ENCODE data around the gene NOXA1. TPM values are rescaled to one million over a fixed set of nuclear protein-coding genes. Genes with fewer than 3 reads are reported as not detected.

The NOXA1 gene
- total and polyA plus RNA-seq, 3 donors from 2014 or later, result 2.5 to 8.0 (median 4.6) TPM

- no peak for DNase-seq
- H3K27me3 ChIP-seq, result no peaks in the 10 kb centered on the region
- no peaks in the 10 kb centered on the region for H3K9me3 ChIP-seq
- TF ChIP-seq POLR2A (IDR thresholded peaks at IDR 0.05) (no peak), CTCF (IDR thresholded peaks at IDR 0.05) (no peak)
- H3K4me1 ChIP-seq, result peaks cover 7% of the 10 kb centered on the region
- H3K27ac ChIP-seq, result no peak overlapping the region
- H3K36me3 ChIP-seq (ENCODE audit: low read depth, missing control alignments), result no peaks in the 10 kb centered on the region
- WGBS, 2 donors, result 75 to 78% methylated on average over 9 to 18 of the region's 18 CpGs
- intact Hi-C loops (cut with DNase I; ENCODE audit: low total_unique reads), result no loop called here
- H3K4me3 ChIP-seq, result no peak overlapping the region
Observed at GRCh38 chr9:137439158-137439714, 16.0 kb downstream of the NOXA1 start.

GRCh38 chr9:137441289-137441934 lies 18.2 kb downstream of the NOXA1 start, which contains the start of gene ENTPD8:
Gene ENTPD8, minus strand, starts transcription at chr9:137441357. Its CDS starts 3,072 bp downstream, at chr9:137438285.
- H3K27ac ChIP-seq, result no peak within 1 kb of the TSS
- H3K4me1 ChIP-seq, result no peaks in the 10 kb centered on the region
- H3K9me3 ChIP-seq, result no peaks in the 10 kb centered on the region
- WGBS, 2 donors, result 0 to 1% methylated on average over 1 to 28 of the region's 62 CpGs
- intact Hi-C loops (cut with DNase I; ENCODE audit: low total_unique reads), result no loop called here
- no peak for DNase-seq
- H3K27me3 ChIP-seq, result no peaks in the 10 kb centered on the region
- H3K36me3 ChIP-seq (ENCODE audit: low read depth, missing control alignments), result no peaks in the 10 kb centered on the region
- TF ChIP-seq POLR2A (IDR thresholded peaks at IDR 0.05), result no peak
- peak within 1 kb of the TSS; percentile 22 to 60 for H3K4me3 ChIP-seq

GRCh38 chr9:137441935-137442321 lies 18.7 kb downstream of the NOXA1 start:
- 12 to 20% methylated on average over 7 of the region's 7 CpGs for WGBS, 2 donors
- intact Hi-C loops (cut with DNase I; ENCODE audit: low total_unique reads), result no loop called here
- H3K4me3 ChIP-seq, result peak overlapping the region; percentile 22 to 60

GRCh38 chr9:137444106-137444790 lies 21.1 kb downstream of the NOXA1 start:
- TF ChIP-seq CTCF (IDR thresholded peaks at IDR 0.05), result no peak
- no peak for TF ChIP-seq POLR2A (IDR thresholded peaks at IDR 0.05)
- intact Hi-C loops (cut with DNase I; ENCODE audit: low total_unique reads), result no loop called here
- Histone ChIP-seq H3K36me3 (ENCODE audit: low read depth, missing control alignments) (no peaks in the 10 kb centered on the region), H3K9me3 (no peaks in the 10 kb centered on the region), H3K27ac (no peak overlapping the region), H3K4me3 (no peak overlapping the region), H3K27me3 (no peaks in the 10 kb centered on the region), H3K4me1 (no peaks in the 10 kb centered on the region)
- no peak for DNase-seq
- 88 to 89% methylated on average over 14 of the region's 14 CpGs for WGBS, 2 donors

More at GRCh38 chr9:137441935-137442321, 18.7 kb downstream of the NOXA1 start:
- no peaks in the 10 kb centered on the region for H3K4me1 ChIP-seq
- H3K9me3 ChIP-seq, result no peaks in the 10 kb centered on the region
- no peak overlapping the region for H3K27ac ChIP-seq
- no peaks in the 10 kb centered on the region for H3K36me3 ChIP-seq (ENCODE audit: low read depth, missing control alignments)
- no peak for TF ChIP-seq POLR2A (IDR thresholded peaks at IDR 0.05)
- TF ChIP-seq CTCF (IDR thresholded peaks at IDR 0.05), result no peak
- no peaks in the 10 kb centered on the region for H3K27me3 ChIP-seq
- no peak for DNase-seq

GRCh38 chr9:137445275-137445807 lies 22.1 kb downstream of the NOXA1 start:
- intact Hi-C loops (cut with DNase I; ENCODE audit: low total_unique reads), result no loop called here

More at GRCh38 chr9:137445275-137445807, 22.1 kb downstream of the NOXA1 start:
- Histone ChIP-seq H3K4me1 (no peaks in the 10 kb centered on the region), H3K4me3 (no peak overlapping the region), H3K27ac (no peak overlapping the region), H3K36me3 (ENCODE audit: low read depth, missing control alignments) (no peaks in the 10 kb centered on the region), H3K27me3 (no peaks in the 10 kb centered on the region), H3K9me3 (no peaks in the 10 kb centered on the region)
- 37 to 41% methylated on average over 14 of the region's 14 CpGs for WGBS, 2 donors
- TF ChIP-seq POLR2A (IDR thresholded peaks at IDR 0.05) (no peak), CTCF (IDR thresholded peaks at IDR 0.05) (peak; percentile 63 to 88 (median 83))
- DNase-seq, result peak; percentile 86

Measured in testis (tissue), 3 donors.